Uterus (tissue), 4 donors: ENCODE results near the gene ZNF423. TPM values are rescaled to one million over a fixed set of nuclear protein-coding genes. Genes with fewer than 3 reads are reported as not detected.

Source experiments
- DNase-seq, 2 donors: peaks; one replicate each; pipeline ENCODE4 v3.0.0-alpha.2; 2019 to 2020
- H3K27ac ChIP-seq, 2 donors: fragments of 200-600 bp; sonication (generic); 1 replicate in 1 of 2; 2 replicates in 1 of 2; pipeline ENCODE4 v1.5.1; 2016 to 2018
- H3K27me3 ChIP-seq, 2 donors: fragments of 200-600 bp; sonication (generic); one replicate each; pipeline ENCODE4 v1.5.1; 2018 to 2019; ENCODE audit warnings: control low read depth in 1 of 2
- H3K36me3 ChIP-seq, 2 donors: fragments of 200-600 bp; sonication (generic); one replicate each; pipeline ENCODE4 v1.5.1; 2019; ENCODE audit warnings: control low read depth in 1 of 2
- H3K4me1 ChIP-seq, 2 donors: fragments of 200-600 bp; sonication (generic); one replicate each; pipeline ENCODE4 v1.5.1; 2018 to 2019; ENCODE audit warnings: control low read depth in 1 of 2
- H3K4me3 ChIP-seq, 2 donors: fragments of 200-600 bp; sonication (generic); 1 replicate in 1 of 2; 2 replicates in 1 of 2; pipeline ENCODE4 v1.5.1; 2018 to 2019; ENCODE audit warnings: mild to moderate bottlenecking in 1 of 2
- H3K9me3 ChIP-seq, 2 donors: fragments of 200-600 bp; sonication (generic); one replicate each; pipeline ENCODE4 v1.5.1; 2019; ENCODE audit warnings: control low read depth in 1 of 2
- POLR2A ChIP-seq, 2 donors: fragments of 450-650 bp; IDR thresholded peaks; one replicate each; pipeline ENCODE4 v1.6.1; 2016; ENCODE audit warnings: antibody characterized with exemption in 2 of 2, mild to moderate bottlenecking in 1 of 2, moderate library complexity in 1 of 2
- intact Hi-C: fragments of 100-400 bp; cut with DNase I; formaldehyde crosslinking; loops from one replicate; pipeline ENCODE4 v1.15.1; 2023; ENCODE audit warnings: low total_unique reads
- total RNA-seq, 4 donors: library from RNA; depleted of rRNA in 3 of 4; stranded (reverse); fragments of >200 nt in 3 of 4; gene quantifications; one replicate each; pipeline versions ENCODE4 v1.1.0 to v1.2.4, GENCODE V29; 2014 to 2023
- TF ChIP-seq, protein P1 (sequence below), 4 experiments: fragments of 200-600 bp in 2 of 4; fragments of 450-650 bp in 2 of 4; sonication (generic) in 2 of 4; IDR thresholded peaks; one replicate each; pipeline ENCODE4 v1.5.1; 2016 to 2019; ENCODE audit warnings: antibody characterized with exemption in 4 of 4, mild to moderate bottlenecking in 2 of 4, moderate library complexity in 1 of 4
- donor health status: DM: yes; HTN: yes; CAD: no.

ZNF423 gene
- total RNA-seq, 4 donors from 2014 or later: 7.1 to 33.5 (median 14.7) TPM

DNA sequence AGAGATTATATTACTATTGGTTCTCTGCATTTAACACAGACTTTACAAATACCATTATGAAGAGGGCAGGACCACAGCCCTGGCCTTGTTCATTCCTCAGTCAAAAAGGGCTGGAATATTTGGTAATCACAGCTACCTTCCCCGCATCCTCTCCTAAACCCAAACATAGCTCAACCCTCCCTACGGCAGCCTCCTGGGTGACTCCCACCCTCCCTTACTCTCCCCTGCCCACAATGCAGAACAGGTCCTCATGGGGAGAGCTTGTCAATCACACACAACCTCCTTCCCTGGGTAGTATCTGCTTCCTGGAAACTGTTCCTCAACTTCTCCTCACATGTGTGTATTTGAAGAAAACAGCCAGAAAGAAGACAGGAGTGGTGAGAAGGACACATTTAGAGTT lies 258.1 kb downstream of the ZNF423 start:
- Histone ChIP-seq H3K27me3 (no peaks in the 10 kb centered on the region), H3K27ac (no peak overlapping the region), H3K4me3 (no peak overlapping the region), H3K9me3 (no peaks in the 10 kb centered on the region), H3K36me3 (no peaks in the 10 kb centered on the region), H3K4me1 (peaks cover 0 to 10% of the 10 kb centered on the region in 2 donors)
- no peak for DNase-seq
- no peak for TF ChIP-seq POLR2A (IDR thresholded peaks at IDR 0.05)
- TF ChIP-seq, protein P1, sequence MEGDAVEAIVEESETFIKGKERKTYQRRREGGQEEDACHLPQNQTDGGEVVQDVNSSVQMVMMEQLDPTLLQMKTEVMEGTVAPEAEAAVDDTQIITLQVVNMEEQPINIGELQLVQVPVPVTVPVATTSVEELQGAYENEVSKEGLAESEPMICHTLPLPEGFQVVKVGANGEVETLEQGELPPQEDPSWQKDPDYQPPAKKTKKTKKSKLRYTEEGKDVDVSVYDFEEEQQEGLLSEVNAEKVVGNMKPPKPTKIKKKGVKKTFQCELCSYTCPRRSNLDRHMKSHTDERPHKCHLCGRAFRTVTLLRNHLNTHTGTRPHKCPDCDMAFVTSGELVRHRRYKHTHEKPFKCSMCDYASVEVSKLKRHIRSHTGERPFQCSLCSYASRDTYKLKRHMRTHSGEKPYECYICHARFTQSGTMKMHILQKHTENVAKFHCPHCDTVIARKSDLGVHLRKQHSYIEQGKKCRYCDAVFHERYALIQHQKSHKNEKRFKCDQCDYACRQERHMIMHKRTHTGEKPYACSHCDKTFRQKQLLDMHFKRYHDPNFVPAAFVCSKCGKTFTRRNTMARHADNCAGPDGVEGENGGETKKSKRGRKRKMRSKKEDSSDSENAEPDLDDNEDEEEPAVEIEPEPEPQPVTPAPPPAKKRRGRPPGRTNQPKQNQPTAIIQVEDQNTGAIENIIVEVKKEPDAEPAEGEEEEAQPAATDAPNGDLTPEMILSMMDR (IDR thresholded peaks at IDR 0.05): no peak
- intact Hi-C loops: no loop called here

DNA sequence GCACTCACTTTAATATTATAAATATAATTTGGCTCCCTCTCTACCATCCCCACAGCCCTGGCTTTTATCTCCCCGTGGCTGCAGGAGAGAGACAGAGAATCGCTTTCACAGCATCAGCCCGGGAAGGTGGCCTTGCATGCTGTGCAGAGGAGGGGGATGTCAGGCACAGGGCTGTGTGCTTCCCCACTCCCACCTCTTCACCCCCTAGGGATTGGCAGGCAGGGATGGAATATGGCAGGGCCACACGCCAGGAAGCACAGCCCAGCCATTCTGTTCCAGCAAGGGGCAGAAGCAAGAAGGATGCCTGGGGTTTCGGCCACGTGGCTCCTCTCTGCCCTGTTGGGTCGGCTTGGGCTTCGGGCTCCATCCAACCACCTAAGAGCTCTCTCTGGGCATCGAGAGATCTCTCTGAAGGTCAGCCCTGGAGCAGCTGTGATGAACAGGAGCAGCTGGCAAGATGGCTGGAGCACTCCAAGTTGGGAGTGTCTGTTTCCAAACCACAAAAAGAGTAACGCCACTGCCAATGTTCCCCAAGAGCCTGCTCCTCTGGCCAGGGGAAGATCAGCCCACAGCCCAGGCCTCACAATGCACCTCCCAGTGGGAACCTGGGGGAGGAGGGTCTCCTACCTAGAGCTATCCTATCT lies 259.1 kb downstream of the ZNF423 start:
- H3K27me3 ChIP-seq: no peaks in the 10 kb centered on the region
- intact Hi-C loops: no loop called here
- peak in 1 of 2 donors; percentile 13 for DNase-seq
- H3K36me3 ChIP-seq: no peaks in the 10 kb centered on the region
- H3K27ac ChIP-seq: peak overlapping the region; percentile 74 to 78
- no peak overlapping the region for H3K4me3 ChIP-seq
- TF ChIP-seq, protein P1 (IDR thresholded peaks at IDR 0.05): no peak
- no peak for TF ChIP-seq POLR2A (IDR thresholded peaks at IDR 0.05)
- H3K9me3 ChIP-seq: no peaks in the 10 kb centered on the region
- peaks cover 0 to 10% of the 10 kb centered on the region in 2 donors for H3K4me1 ChIP-seq

DNA sequence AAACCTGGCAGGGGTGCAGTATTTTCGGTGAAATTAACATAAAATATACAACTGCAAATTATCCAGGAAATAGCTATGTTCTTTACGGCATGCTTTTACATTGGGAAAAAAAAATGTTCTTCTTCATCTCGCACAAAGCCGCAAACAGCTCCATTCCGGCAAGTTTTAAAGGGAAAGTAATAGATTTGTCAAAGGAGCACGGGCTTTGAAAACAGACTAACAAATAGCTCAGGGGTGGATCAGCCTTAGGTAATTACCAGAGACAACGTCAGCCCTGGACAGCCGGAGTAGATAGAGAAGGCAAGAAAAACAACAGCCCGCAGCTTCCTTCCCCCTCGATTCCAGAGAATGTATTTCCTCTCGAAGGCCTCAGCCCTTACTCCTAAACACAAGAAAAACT lies 259.8 kb downstream of the ZNF423 start:
- no peak for TF ChIP-seq POLR2A (IDR thresholded peaks at IDR 0.05)
- TF ChIP-seq, protein P1 (IDR thresholded peaks at IDR 0.05): no peak
- peak overlapping the region in 1 of 2 donors; percentile 18 for H3K4me3 ChIP-seq
- DNase-seq: peak in 1 of 2 donors; percentile 50
- H3K9me3 ChIP-seq: no peaks in the 10 kb centered on the region
- H3K27me3 ChIP-seq: no peaks in the 10 kb centered on the region
- peak overlapping the region; percentile 74 to 78 for H3K27ac ChIP-seq
- intact Hi-C loops: no loop called here
- H3K36me3 ChIP-seq: no peaks in the 10 kb centered on the region
- peaks cover 0 to 10% of the 10 kb centered on the region in 2 donors for H3K4me1 ChIP-seq

DNA sequence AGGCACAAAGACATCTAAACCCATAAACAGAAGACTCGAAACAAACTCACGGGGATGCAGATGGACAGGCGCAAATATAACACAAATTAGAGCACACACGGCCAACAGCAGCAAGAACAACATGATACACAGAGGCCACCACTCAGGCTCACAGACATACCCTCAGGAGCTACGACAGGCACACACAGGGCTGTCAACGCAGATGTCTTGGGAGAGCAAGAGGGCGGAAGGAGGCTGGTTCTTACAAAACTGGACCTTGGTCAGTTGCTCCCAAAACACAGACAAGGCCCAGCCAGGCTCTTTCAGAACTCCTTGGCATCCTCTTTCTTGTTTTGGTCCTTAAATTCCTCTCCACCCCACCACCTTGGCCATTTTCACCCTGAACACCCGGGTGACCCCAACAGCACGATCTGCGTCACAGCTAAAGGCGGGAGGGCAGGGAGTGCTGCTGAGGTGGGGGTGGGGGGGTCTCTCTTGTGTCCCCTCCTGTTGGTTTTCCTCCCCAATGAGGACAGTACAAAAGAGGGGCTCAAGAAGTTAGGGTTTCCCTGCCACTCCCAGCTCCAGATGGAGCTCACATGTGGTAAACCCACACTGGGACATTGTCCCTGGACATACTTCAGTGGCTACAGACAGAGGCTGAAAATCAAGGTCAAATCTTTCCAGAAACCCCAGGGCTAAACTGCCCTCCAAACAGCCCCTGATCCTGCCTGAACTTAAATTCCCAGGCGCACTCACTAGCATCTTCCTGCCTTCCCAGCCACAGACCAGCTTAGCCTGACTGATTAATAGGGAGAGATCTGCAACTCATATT lies 261.0 kb downstream of the ZNF423 start:
- intact Hi-C loops: no loop called here
- peak overlapping the region in 1 of 2 donors; percentile 74 for H3K27ac ChIP-seq
- TF ChIP-seq, protein P1 (IDR thresholded peaks at IDR 0.05): no peak
- no peak for TF ChIP-seq POLR2A (IDR thresholded peaks at IDR 0.05)
- H3K4me3 ChIP-seq: no peak overlapping the region
- H3K27me3 ChIP-seq: no peaks in the 10 kb centered on the region
- no peaks in the 10 kb centered on the region for H3K36me3 ChIP-seq
- no peaks in the 10 kb centered on the region for H3K9me3 ChIP-seq
- peak in 1 of 2 donors; percentile 5 for DNase-seq
- peaks cover 0 to 10% of the 10 kb centered on the region in 2 donors for H3K4me1 ChIP-seq

DNA sequence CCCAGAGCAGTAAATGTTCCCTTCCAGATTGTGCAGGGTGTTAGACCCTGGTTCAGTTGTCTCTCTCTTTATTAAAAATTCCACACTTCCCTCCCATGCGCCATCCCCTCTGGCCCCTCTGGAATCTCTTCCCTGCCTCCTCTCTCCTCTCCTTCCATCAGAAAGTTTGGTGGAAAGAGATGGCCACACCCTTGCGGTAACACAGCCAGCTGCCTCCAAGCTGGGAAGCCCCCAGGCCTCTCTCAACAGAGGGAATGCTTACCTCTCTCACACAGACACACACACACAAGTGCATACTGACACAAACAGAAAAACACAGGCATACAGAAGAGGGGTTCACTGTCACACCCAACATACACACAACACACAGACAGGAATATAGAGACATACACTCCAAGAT lies 261.8 kb downstream of the ZNF423 start:
- TF ChIP-seq POLR2A (IDR thresholded peaks at IDR 0.05): no peak
- TF ChIP-seq, protein P1 (IDR thresholded peaks at IDR 0.05): no peak
- Histone ChIP-seq H3K27ac (peak overlapping the region in 1 of 2 donors; percentile 74), H3K4me1 (peaks cover 0 to 10% of the 10 kb centered on the region in 2 donors)

More for the DNA sequence above, 261.8 kb downstream of the ZNF423 start:
- Histone ChIP-seq H3K9me3 (no peaks in the 10 kb centered on the region), H3K4me3 (no peak overlapping the region), H3K36me3 (no peaks in the 10 kb centered on the region), H3K27me3 (no peaks in the 10 kb centered on the region)
- no peak for DNase-seq
- intact Hi-C loops: no loop called here
